BJ (cell line): ENCODE data around the gene SLMAP. TPM values are rescaled to one million over a fixed set of nuclear protein-coding genes. Genes with fewer than 3 reads are reported as not detected.

ENCODE experiments used
- CTCF ChIA-PET: fragments of 350-600 bp; formaldehyde crosslinking; extraction: SDS; loops from one replicate; lab custom pipeline; 2021; ENCODE audit warnings: antibody characterized with exemption, inconsistent platforms; lab: Yijun Ruan, JAX
- POLR2A ChIA-PET: fragments of 300-600 bp; sonication (Branson Sonifier 250); formaldehyde crosslinking; extraction: SDS; loops from one replicate; lab custom pipeline; 2021; ENCODE audit warnings: antibody characterized with exemption; lab: Charles Lee
- DNase-seq: peaks from one replicate; pipeline ENCODE4 v3.0.0-alpha.2; 2011; ENCODE audit warnings: low read depth
- H3K27me3 ChIP-seq: 2 replicates; pipeline ENCODE4 v1.6.0; 2011; ENCODE audit warnings: low read length; ENCODE audit not compliant: control insufficient read depth, insufficient read depth
- H3K36me3 ChIP-seq: 2 replicates; pipeline ENCODE4 v1.5.1; 2011; ENCODE audit warnings: low read length; ENCODE audit not compliant: control insufficient read depth, insufficient read depth
- H3K4me3 ChIP-seq: 2 replicates; pipeline ENCODE4 v1.5.1; 2011; ENCODE audit warnings: low read depth, mild to moderate bottlenecking, control low read depth, low read length
- CTCF ChIP-seq: IDR thresholded peaks from 2 replicates; pipeline ENCODE4 v1.5.1; 2011; ENCODE audit warnings: low read depth, mild to moderate bottlenecking, control low read depth, inconsistent platforms, low read length, moderate library complexity; ENCODE audit not compliant: insufficient read depth
- polyA plus RNA-seq: library from polyadenylated mRNA; depleted of rRNA; stranded (reverse); fragments of >200 nt; gene quantifications from 2 replicates; pipeline ENCODE4 v1.2.3, GENCODE V29; 2011

The SLMAP gene
- polyA plus RNA-seq, 1 experiment, result 24.1 TPM

- ChIA-PET POLR2A (no interaction called here), CTCF (interaction anchor here (0.6 to 2.3 kb wide), 2 partner anchors 14 to 91 kb away, joined by 3 to 7 read pairs; no protein-coding TSS in a partner anchor)
- Histone ChIP-seq H3K36me3 (no peaks in the 10 kb centered on the region), H3K4me3 (no peak overlapping the region), H3K27me3 (no peaks in the 10 kb centered on the region)
- DNase-seq, result no peak
- TF ChIP-seq CTCF, result no peak
These were observed 207.8 kb downstream of the SLMAP start for GRCh38 chr3:57963811-57964346.

GRCh38 chr3:57966829-57967228, 210.7 kb downstream of the SLMAP start:
- H3K27me3 ChIP-seq, result no peaks in the 10 kb centered on the region
- no peak overlapping the region for H3K4me3 ChIP-seq
- POLR2A ChIA-PET, result no interaction called here
- no peak for TF ChIP-seq CTCF
- CTCF ChIA-PET, result interaction anchor here (0.6 to 1.0 kb wide), 2 partner anchors 12 to 114 kb away, joined by 3 read pairs; no protein-coding TSS in a partner anchor
- no peak for DNase-seq
- H3K36me3 ChIP-seq, result no peaks in the 10 kb centered on the region

- no peak for DNase-seq
- Histone ChIP-seq H3K36me3 (no peaks in the 10 kb centered on the region), H3K4me3 (no peak overlapping the region), H3K27me3 (no peaks in the 10 kb centered on the region)
- POLR2A ChIA-PET, result no interaction called here
- TF ChIP-seq CTCF, result no peak
- CTCF ChIA-PET, result interaction anchor here (1.0 kb wide), 1 partner anchor 11 kb away, joined by 3 read pairs; no protein-coding TSS in a partner anchor
These were observed 211.5 kb downstream of the SLMAP start for GRCh38 chr3:57967590-57967989.

- DNase-seq, result no peak
- ChIA-PET POLR2A (no interaction called here), CTCF (interaction anchor here (0.6 to 0.8 kb wide), 2 partner anchors 17 to 205 kb away, joined by 3 to 4 read pairs; no protein-coding TSS in a partner anchor)
- TF ChIP-seq CTCF, result no peak
- Histone ChIP-seq H3K36me3 (no peaks in the 10 kb centered on the region), H3K4me3 (no peak overlapping the region), H3K27me3 (no peaks in the 10 kb centered on the region)
These were observed 212.4 kb downstream of the SLMAP start for GRCh38 chr3:57968501-57968900.

GRCh38 chr3:57971975-57972374, 215.9 kb downstream of the SLMAP start:
- no peak for TF ChIP-seq CTCF
- no peak for DNase-seq
- H3K27me3 ChIP-seq, result no peaks in the 10 kb centered on the region
- CTCF ChIA-PET, result interaction anchor here (0.8 kb wide), 1 partner anchor 19 kb away, joined by 3 read pairs; no protein-coding TSS in a partner anchor
- no peaks in the 10 kb centered on the region for H3K36me3 ChIP-seq
- H3K4me3 ChIP-seq, result no peak overlapping the region
- POLR2A ChIA-PET, result no interaction called here
